Measurements from ENCODE around the gene PLEKHO2. TPM values are rescaled to one million over a fixed set of nuclear protein-coding genes. Genes with fewer than 3 reads are reported as not detected.

PLEKHO2 gene
- total and polyA plus RNA-seq, 10 donors, result 33.9 to 249 (median 141) TPM

DNA sequence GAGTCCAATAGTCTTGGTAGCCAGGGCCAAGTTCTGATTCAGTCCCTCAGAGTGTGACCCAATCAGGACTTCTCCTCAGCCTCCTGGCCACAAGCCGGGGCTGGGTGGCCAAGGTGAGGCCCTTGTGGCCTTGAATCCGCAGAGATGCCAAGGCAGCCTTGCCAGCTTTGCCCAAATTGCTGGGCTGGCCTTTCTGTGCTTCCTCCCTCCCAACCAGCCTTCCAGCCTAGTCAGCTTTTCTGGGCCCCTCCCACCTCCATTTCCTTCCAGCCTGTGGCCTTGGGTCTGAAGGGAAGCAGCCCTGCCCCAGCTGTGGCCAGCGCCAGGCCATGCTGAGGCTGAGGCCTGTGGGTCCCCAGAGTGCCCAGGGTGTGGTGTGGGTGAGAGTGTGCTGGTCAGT lies 35.7 kb downstream of the PLEKHO2 start:
- Histone ChIP-seq H3K27ac (peak overlapping the region; percentile 61 to 99 (median 84)), H3K27me3 (replicated peaks in 1 of 7) (no peaks in the 10 kb centered on the region), H3K4me1 (peaks cover 43 to 98% (median 73%) of the 10 kb centered on the region in 6 donors), H3K4me3 (no peak overlapping the region), H3K36me3 (no peaks in the 10 kb centered on the region), H3K9me3 (no peaks in the 10 kb centered on the region)
- intact Hi-C loops (cut with DNase I; ENCODE audit: low total_unique reads), result no loop called here
- TF ChIP-seq POLR2AphosphoS5 (IDR thresholded peaks at IDR 0.05), result peak; percentile 94 to 96 (median 95)
- TF ChIP-seq POLR2A (IDR thresholded peaks at IDR 0.05), result no peak
- no peak for TF ChIP-seq CTCF (IDR thresholded peaks at IDR 0.05 in 8 of 11, conservative IDR thresholded peaks at IDR 0.05 in 3 of 11)
- 8 to 36% (median 27%) methylated on average over 3 of the region's 3 CpGs for WGBS, 5 donors
- peak; percentile 93 for DNase-seq

- Histone ChIP-seq H3K36me3 (no peaks in the 10 kb centered on the region), H3K4me1 (peaks cover 45 to 98% (median 74%) of the 10 kb centered on the region in 6 donors), H3K27ac (peak overlapping the region; percentile 61 to 99 (median 84)), H3K27me3 (replicated peaks in 1 of 7) (no peaks in the 10 kb centered on the region), H3K4me3 (no peak overlapping the region), H3K9me3 (no peaks in the 10 kb centered on the region)
- TF ChIP-seq POLR2A (IDR thresholded peaks at IDR 0.05) (no peak), POLR2AphosphoS5 (IDR thresholded peaks at IDR 0.05) (peak in 2 of 3 donors; percentile 84 to 95)
- 47 to 76% (median 53%) methylated on average over 8 of the region's 8 CpGs for WGBS, 5 donors
- intact Hi-C loops (cut with DNase I; ENCODE audit: low total_unique reads), result no loop called here
- DNase-seq, result peak; percentile 80
Observed at GRCh38 chr15:64878705-64879104, 37.0 kb downstream of the PLEKHO2 start.

GRCh38 chr15:64883100-64883581 lies 41.4 kb downstream of the PLEKHO2 start:
- Histone ChIP-seq H3K9me3 (no peaks in the 10 kb centered on the region), H3K4me1 (peaks cover 38 to 84% (median 64%) of the 10 kb centered on the region in 6 donors), H3K4me3 (peak overlapping the region in 1 of 8 donors; percentile 29), H3K27ac (peak overlapping the region; percentile 46 to 99 (median 82)), H3K36me3 (no peaks in the 10 kb centered on the region), H3K27me3 (replicated peaks in 1 of 7) (no peaks in the 10 kb centered on the region)
- TF ChIP-seq CTCF (IDR thresholded peaks at IDR 0.05 in 8 of 11, conservative IDR thresholded peaks at IDR 0.05 in 3 of 11) (no peak), POLR2AphosphoS5 (IDR thresholded peaks at IDR 0.05) (peak in 1 of 3 donors; percentile 79), POLR2A (IDR thresholded peaks at IDR 0.05) (no peak)
- 18 to 39% (median 28%) methylated on average over 5 of the region's 5 CpGs for WGBS, 5 donors
- peak; percentile 36 for DNase-seq
- intact Hi-C loops (cut with DNase I; ENCODE audit: low total_unique reads), result no loop called here

DNA sequence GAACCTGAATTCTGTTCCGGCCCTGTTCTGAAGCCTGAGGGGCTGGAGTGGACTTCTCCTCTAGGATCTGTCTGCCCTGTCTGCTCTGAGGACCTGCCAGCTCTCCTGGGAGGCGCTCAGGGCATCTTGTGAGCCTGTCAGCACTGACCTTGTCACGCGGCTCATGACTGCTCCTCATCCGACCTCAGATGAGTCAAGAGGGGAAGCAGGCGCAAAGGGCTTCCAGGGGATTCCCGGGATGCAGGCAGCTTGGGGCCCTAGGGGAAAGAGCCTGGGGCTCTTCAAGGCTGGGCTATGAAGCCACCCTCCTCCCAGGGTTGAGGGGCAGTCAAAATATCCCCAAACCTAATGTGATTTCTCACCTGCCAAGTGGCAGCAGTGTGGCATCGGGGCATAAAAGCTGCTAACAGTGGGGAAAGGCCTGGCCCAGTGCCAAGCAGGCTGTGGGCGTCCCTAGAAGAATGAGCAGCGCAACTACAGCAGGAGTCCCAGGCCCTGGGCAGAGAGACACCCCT lies 42.3 kb downstream of the PLEKHO2 start:
- Histone ChIP-seq H3K27ac (peak overlapping the region; percentile 46 to 99 (median 82)), H3K4me1 (peaks cover 29 to 79% (median 56%) of the 10 kb centered on the region in 6 donors), H3K36me3 (no peaks in the 10 kb centered on the region), H3K27me3 (replicated peaks in 1 of 7) (no peaks in the 10 kb centered on the region), H3K9me3 (no peaks in the 10 kb centered on the region), H3K4me3 (peak overlapping the region in 1 of 8 donors; percentile 29)
- intact Hi-C loops (cut with DNase I; ENCODE audit: low total_unique reads), result no loop called here
- 7 to 33% (median 21%) methylated on average over 5 to 10 of the region's 10 CpGs for WGBS, 5 donors
- DNase-seq, result peak; percentile 90
- TF ChIP-seq CTCF (IDR thresholded peaks at IDR 0.05 in 8 of 11, conservative IDR thresholded peaks at IDR 0.05 in 3 of 11) (no peak), POLR2AphosphoS5 (IDR thresholded peaks at IDR 0.05) (peak; percentile 74 to 89 (median 80))
